ENCODE data around the gene NLGN1.

- TF ChIP-seq, protein P1, sequence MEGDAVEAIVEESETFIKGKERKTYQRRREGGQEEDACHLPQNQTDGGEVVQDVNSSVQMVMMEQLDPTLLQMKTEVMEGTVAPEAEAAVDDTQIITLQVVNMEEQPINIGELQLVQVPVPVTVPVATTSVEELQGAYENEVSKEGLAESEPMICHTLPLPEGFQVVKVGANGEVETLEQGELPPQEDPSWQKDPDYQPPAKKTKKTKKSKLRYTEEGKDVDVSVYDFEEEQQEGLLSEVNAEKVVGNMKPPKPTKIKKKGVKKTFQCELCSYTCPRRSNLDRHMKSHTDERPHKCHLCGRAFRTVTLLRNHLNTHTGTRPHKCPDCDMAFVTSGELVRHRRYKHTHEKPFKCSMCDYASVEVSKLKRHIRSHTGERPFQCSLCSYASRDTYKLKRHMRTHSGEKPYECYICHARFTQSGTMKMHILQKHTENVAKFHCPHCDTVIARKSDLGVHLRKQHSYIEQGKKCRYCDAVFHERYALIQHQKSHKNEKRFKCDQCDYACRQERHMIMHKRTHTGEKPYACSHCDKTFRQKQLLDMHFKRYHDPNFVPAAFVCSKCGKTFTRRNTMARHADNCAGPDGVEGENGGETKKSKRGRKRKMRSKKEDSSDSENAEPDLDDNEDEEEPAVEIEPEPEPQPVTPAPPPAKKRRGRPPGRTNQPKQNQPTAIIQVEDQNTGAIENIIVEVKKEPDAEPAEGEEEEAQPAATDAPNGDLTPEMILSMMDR (IDR thresholded peaks at IDR 0.05) = no peak
- TF ChIP-seq POLR2A (IDR thresholded peaks at IDR 0.05; ENCODE audit: low read depth) (no peak), POLR2AphosphoS5 (IDR thresholded peaks at IDR 0.05) (no peak)
Measured at GRCh38 chr3:173943264-173943663, 545.7 kb downstream of the NLGN1 start.
